OCI-LY3 (cell line): ENCODE results near the gene DLGAP4.

Experiments
- H2AFZ ChIP-seq: fragments of 200-600, 300-600 bp; shearing (Covaris generic); 2 replicates; pipeline ENCODE4 v1.6.0; 2014; ENCODE audit warnings: antibody characterized with exemption, low read depth, low read length
- H3K27ac ChIP-seq: fragments of 200-600, 300-600 bp; sonication (generic); 2 replicates; pipeline ENCODE4 v1.5.1; 2014; ENCODE audit warnings: mild to moderate bottlenecking, low read length, moderate library complexity, mixed read lengths
- H3K27me3 ChIP-seq: fragments of 200-600, 300-600 bp; sonication (generic); 2 replicates; pipeline ENCODE4 v1.6.1; 2014; ENCODE audit warnings: low read depth, low read length, mixed read lengths
- H3K36me3 ChIP-seq: fragments of 200-600, 300-600 bp; sonication (generic); replicated peaks from 2 replicates; pipeline ENCODE3; 2014; ENCODE audit warnings: low read depth, low read length, mixed read lengths
- H3K4me1 ChIP-seq: fragments of 300-600, 200-600 bp; sonication (generic); 2 replicates; pipeline ENCODE4 v1.6.1; 2014; ENCODE audit warnings: low read length, mixed read lengths
- H3K4me2 ChIP-seq: fragments of 200-600, 300-600 bp; sonication (generic); 2 replicates; pipeline ENCODE4 v1.6.1; 2014; ENCODE audit warnings: low read length, mixed read lengths
- H3K4me3 ChIP-seq: fragments of 300-600, 200-600 bp; sonication (generic); 2 replicates; pipeline ENCODE4 v1.5.1; 2014; ENCODE audit warnings: antibody characterized with exemption, mild to moderate bottlenecking, low read length, moderate library complexity
- H3K79me2 ChIP-seq: fragments of 300-600, 200-600 bp; shearing (Covaris generic); 2 replicates; pipeline ENCODE4 v1.6.1; 2014; ENCODE audit warnings: mild to moderate bottlenecking, low read length, mixed read lengths
- H3K9ac ChIP-seq: fragments of 300-600, 200-600 bp; shearing (Covaris generic); 2 replicates; pipeline ENCODE4 v1.6.0; 2014; ENCODE audit warnings: mild to moderate bottlenecking, low read length, moderate library complexity
- H3K9me3 ChIP-seq: fragments of 200-600, 300-600 bp; shearing (Covaris generic); 2 replicates; pipeline ENCODE4 v1.6.1; 2014; ENCODE audit warnings: low read length, mixed read lengths; ENCODE audit not compliant: insufficient read depth
- H4K20me1 ChIP-seq: fragments of 200-600, 300-600 bp; sonication (generic); 2 replicates; pipeline ENCODE4 v1.6.1; 2016; ENCODE audit warnings: low read length, mixed read lengths; ENCODE audit not compliant: insufficient read depth
- CTCF ChIP-seq: fragments of 200-600, 300-600 bp; sonication (generic); IDR thresholded peaks from 2 replicates; pipeline ENCODE4 v1.5.1; 2014; ENCODE audit warnings: antibody characterized with exemption, low read length, low read depth
- EZH2phosphoT487 ChIP-seq: fragments of 200-600 bp; shearing (Covaris generic); IDR thresholded peaks from 2 replicates; pipeline ENCODE4 v1.6.1; 2018; ENCODE audit warnings: antibody characterized with exemption, mixed run types, low read depth

Gene DLGAP4

GRCh38 chr20:36544134-36545018, 238.2 kb downstream of the DLGAP4 start:
- H2AFZ ChIP-seq = no peak overlapping the region
- H3K4me2 ChIP-seq = no peak overlapping the region

GRCh38 chr20:36546111-36546736, 240.1 kb downstream of the DLGAP4 start:
- Histone ChIP-seq H3K4me2 (no peak overlapping the region), H2AFZ (no peak overlapping the region), H3K9me3 (no peaks in the 10 kb centered on the region), H4K20me1 (0 out of 2 replicates have a peak, but pooled peaks cover 9% of the 10 kb centered on the region), H3K4me3 (no peak overlapping the region), H3K27ac (no peak overlapping the region), H3K27me3 (no peaks in the 10 kb centered on the region), H3K79me2 (peaks cover 3% of the 10 kb centered on the region; the same call in 1 of the 2 replicates), H3K9ac (no peak overlapping the region), H3K4me1 (peaks cover 19% of the 10 kb centered on the region), H3K36me3 (no peaks in the 10 kb centered on the region)
- TF ChIP-seq CTCF (no peak), EZH2phosphoT487 (no peak)

More at GRCh38 chr20:36544134-36545018, 238.2 kb downstream of the DLGAP4 start:
- Histone ChIP-seq H3K27ac (no peak overlapping the region), H3K36me3 (no peaks in the 10 kb centered on the region), H3K9me3 (no peaks in the 10 kb centered on the region), H3K4me1 (peaks cover 25% of the 10 kb centered on the region), H3K9ac (no peak overlapping the region), H3K79me2 (peaks cover 3% of the 10 kb centered on the region; the same call in 1 of the 2 replicates), H3K4me3 (no peak overlapping the region), H4K20me1 (0 out of 2 replicates have a peak, but pooled peaks cover 9% of the 10 kb centered on the region), H3K27me3 (no peaks in the 10 kb centered on the region)
- TF ChIP-seq CTCF = no peak
- TF ChIP-seq EZH2phosphoT487 = no peak

- H3K79me2 ChIP-seq = no peaks in the 10 kb centered on the region; the same call in 1 of the 2 replicates
- no peak overlapping the region for H3K4me2 ChIP-seq
- no peaks in the 10 kb centered on the region for H3K9me3 ChIP-seq
- H3K27ac ChIP-seq = no peak overlapping the region
- H3K4me1 ChIP-seq = peaks cover 10% of the 10 kb centered on the region; the same call in 1 of the 2 replicates
- H3K4me3 ChIP-seq = no peak overlapping the region
- TF ChIP-seq CTCF (no peak), EZH2phosphoT487 (no peak)
- no peaks in the 10 kb centered on the region for H3K27me3 ChIP-seq
- no peak overlapping the region for H3K9ac ChIP-seq
- H3K36me3 ChIP-seq = no peaks in the 10 kb centered on the region
- 0 out of 2 replicates have a peak, but pooled peaks cover 9% of the 10 kb centered on the region for H4K20me1 ChIP-seq
- H2AFZ ChIP-seq = no peak overlapping the region
Measured at GRCh38 chr20:36547186-36548005, 241.3 kb downstream of the DLGAP4 start.
